NCI-H510A treated with DMSO at 0.1 percent for 48 hours (cell line): Measurements from ENCODE around the gene RPLP1.

ENCODE experiments used
- DNase-seq: peaks from one replicate; lab custom pipeline; 2025; lab: John Stamatoyannopoulos, UW

Gene RPLP1

GRCh38 chr15:69469467-69470201 lies 17.0 kb downstream of the RPLP1 start:
- DNase-seq, result no peak

DNA sequence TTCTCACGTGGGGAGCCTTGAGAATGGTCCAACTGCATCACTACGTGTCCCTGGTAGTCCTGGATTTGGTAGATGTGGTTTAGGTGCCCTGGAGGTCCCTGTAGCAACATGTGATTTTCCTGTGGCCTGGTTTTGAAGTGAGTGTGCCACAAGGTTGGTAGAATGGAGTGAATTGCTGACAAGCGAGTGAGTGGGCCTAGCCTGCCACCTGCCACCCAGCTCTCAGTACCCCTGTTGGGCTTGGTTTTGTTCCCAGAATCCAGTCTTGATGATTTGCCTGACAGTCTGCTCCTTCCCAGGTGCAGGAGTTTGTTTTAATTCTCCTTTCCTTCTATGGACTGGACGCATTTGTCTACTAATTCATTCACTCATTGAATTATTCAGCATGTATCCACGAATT lies 19.4 kb downstream of the RPLP1 start:
- no peak for DNase-seq

DNA sequence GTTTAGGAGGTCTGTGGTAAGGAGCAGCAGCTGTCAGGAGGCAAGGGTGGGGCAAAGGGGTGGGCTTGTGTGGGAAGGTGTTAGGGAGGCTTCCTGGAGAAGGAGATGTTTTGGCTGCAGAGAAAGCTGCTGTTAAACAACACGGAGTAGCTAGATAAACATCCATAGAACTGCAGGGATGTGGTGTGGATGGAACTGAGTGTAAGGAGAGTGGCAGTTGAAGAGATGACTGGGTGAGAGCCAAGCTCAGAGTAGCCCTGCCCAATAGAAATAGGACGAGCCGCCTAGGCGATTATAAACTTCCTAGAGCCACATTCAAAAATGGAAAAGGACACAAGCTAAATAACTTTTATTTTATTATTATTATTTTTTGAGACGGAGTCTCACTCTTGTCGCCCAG lies 19.9 kb downstream of the RPLP1 start:
- no peak for DNase-seq

DNA sequence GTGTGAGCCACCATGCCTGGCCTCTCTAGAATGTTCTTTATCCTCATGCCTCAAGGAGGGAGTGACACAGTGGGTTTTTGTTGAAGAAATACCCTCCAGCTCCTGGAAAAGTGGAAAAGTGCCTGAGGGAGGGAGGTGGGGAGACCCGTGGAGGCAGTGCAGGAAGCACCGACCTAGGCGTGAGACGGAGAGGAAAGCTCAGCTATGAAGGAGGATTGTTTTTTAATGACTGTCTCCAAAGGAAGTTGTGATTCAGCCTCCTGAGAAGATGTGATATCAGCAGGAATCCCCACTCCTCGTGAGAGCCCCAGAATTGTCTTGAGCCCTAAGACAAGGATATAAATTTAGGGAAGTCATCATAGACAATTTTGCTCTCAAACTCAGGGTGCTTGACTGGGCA lies 21.7 kb downstream of the RPLP1 start:
- DNase-seq, result no peak

- no peak for DNase-seq
These were observed 22.3 kb downstream of the RPLP1 start for GRCh38 chr15:69474846-69475455.

DNA sequence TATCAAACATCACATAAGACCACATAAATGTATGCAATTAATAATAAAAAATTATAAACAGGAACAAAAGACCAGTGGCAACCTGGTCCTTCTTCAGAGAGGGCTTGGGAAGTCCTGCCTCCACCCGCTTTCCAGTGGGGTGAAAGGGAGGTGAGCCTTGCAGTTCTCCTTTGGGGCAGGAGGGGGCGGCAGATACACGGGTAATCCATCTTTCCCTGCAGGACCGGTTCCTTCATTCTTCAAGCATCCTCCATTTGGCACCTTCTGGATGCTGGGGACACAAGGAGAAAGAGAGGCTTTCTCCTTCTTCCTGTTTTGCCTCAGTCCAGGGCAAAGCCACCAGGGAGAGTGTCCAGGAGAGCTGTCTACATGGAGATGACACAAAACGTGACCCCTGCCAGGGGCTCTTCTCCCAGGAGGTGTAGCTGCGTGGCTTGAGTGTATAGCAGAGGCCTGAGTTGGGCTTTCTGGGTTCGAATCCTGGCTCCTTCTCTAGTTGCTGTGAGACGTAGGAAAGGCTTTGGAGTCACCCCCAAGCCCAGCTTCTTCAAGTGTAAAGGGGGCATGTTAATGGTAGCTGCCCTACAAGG lies 23.2 kb downstream of the RPLP1 start:
- peak; percentile 71 for DNase-seq

DNA sequence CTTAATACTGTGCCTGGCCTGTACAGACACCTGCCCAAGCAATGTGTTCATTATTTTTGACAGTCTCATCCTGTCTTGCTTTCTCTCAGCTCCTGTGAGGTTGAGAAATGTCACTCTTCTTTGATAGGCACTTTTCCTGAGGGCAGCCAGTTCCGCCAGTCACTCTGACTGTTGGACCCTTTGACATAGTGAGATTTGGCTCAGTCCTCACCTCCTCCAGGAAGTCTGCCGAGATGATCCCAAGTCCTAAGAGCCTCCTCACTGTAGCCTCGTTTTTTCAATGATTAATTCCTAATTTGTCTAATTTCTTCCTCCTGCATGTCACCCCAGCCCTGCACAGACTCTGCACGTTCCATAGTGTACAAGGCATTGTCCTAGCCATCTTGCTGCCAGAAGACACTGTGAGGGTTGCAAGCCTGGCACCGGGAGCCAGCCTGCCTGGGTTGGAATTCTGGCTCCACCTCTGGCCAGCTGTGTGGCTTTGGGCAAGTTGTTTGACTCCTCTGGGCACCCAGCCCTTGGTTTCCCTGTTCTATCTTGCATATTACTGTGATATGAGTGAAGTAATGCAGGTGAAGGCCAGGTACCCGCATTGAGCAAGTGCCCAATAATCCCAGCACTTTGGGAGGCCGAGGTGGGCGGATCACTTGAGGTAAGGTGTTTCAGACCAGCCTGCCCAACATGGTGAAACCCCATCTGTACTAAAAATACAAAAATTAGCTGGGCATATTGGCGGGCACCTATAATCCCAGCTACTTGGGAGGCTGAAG lies 24.3 kb downstream of the RPLP1 start:
- DNase-seq, result no peak

- DNase-seq, result peak; percentile 52
These were observed 25.7 kb downstream of the RPLP1 start for GRCh38 chr15:69478259-69478781.

GRCh38 chr15:69479081-69479480 lies 26.5 kb downstream of the RPLP1 start:
- no peak for DNase-seq

- no peak for DNase-seq
These were observed 27.4 kb downstream of the RPLP1 start for GRCh38 chr15:69479971-69480370.

- DNase-seq, result no peak
These were observed 28.3 kb downstream of the RPLP1 start for GRCh38 chr15:69480932-69481331.

DNA sequence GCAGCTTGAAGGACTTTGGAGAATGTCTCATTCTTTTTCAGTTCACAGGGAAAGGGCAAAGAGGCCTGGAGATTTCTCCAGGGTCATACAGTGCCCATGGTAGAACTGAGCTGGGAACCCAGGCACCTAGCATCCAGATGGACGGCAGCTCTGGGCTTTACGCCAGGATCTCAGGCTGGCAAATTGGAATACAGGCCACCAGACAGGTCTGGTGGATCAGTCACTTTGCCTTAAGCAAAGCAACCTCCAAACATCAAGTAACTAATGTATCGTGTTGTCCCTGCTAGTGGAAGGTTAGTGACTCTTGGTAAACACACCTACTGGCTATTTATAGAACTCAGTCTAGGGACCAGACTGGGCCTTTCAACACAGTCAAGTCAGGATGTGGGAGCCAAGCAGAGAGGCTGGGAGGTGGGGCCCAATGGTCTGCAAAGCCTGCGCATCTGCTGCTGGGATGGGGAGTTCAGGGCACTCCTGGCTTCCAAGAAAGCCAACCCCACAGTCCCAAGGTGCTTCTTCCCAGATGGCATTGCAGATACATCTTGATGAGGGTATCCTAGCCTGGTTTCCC lies 30.2 kb downstream of the RPLP1 start:
- peak; percentile 53 for DNase-seq

DNA sequence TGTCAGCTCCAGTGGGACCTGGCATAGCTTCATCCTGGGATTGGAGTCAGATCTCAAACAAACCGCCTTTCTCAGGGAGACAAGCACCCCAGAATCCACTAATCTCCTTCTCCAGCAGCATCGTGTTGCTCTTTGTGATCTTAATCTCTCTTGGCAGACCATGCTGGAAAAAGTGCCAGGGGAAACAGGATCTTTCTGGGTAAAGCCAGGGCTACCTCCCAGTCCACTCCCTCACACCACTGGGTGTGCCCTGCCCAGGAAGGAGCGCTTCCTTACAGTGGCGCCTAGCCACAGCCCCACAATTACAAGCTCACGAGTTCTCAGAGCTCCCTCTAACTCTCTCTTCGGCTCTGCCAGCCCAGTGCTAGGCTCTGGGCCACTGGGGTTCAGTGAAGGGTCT lies 32.2 kb downstream of the RPLP1 start:
- DNase-seq, result no peak

GRCh38 chr15:69486481-69487110 lies 34.0 kb downstream of the RPLP1 start:
- no peak for DNase-seq

- DNase-seq, result no peak
These were observed 36.5 kb downstream of the RPLP1 start for GRCh38 chr15:69489073-69489571.

- no peak for DNase-seq
These were observed 37.9 kb downstream of the RPLP1 start for GRCh38 chr15:69490356-69491037.

DNA sequence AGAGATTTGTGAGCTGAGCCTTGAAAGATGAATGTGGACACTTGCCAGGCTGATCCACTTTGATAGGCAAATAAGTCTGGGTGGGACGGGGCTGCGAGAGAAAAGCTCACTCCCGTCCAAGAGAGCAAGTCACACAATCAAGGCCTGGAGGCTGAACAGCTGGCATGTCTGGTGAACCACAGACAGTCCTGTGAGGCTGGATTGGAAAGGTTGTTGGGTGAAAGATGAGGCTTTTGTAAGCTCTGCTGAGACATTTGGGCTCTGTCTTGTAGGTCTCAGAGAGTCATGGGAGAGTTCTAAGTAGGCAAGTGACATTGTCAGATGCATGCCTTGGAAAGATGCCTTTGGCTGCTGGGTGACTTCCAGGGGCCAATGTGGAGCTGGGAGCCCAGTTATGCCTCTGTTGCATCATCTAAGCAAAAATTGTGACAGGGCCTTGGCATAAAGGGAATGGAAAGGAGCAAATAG lies 38.5 kb downstream of the RPLP1 start:
- no peak for DNase-seq

DNA sequence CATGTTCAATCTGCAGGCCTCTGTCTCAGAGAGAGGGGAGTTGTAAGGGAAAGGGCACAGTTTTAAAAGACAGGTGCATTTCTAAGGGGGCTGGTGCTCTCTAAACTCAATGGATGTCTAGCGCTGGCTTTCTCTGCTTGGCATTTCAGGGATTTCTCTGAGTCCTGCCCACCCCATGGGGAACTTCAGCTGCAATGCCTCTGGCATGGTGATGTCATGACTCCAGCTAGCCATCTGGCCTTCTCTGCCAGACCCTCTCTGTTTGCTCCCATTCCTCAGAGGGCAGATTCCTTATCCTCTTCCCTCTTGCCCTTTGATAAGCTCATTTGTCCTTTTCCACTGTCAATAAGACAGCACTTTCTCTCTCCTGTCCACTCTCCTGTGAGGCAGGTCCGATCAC lies 40.8 kb downstream of the RPLP1 start:
- no peak for DNase-seq

GRCh38 chr15:69496001-69496400 lies 43.4 kb downstream of the RPLP1 start:
- DNase-seq, result no peak

DNA sequence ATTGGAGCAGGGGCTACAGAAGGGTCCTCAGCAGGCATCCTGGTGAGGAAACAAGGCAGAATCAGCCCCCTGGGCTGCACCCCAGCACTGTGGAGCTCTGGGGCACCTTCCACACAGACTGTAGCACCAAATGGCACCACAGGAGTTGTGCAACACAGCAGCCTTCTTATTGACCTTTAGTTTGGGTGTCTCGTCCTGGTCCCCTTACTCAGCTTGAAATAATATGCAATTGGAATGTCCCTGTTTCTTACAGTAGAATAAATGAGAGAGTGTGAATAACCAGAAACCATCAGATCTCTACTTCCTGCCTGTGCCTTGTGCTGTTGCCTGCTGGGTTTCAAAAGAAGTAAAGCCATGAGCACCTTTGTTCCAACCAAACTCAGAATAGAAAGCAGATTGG lies 44.5 kb downstream of the RPLP1 start:
- DNase-seq, result no peak

- no peak for DNase-seq
These were observed 45.0 kb downstream of the RPLP1 start for GRCh38 chr15:69497667-69498066.
